Measurements from ENCODE around the gene ADGRV1.

Gene ADGRV1

GRCh38 chr5:91159647-91160046, 601.0 kb downstream of the ADGRV1 start:
- FAIRE-seq = no peak
- DNase-seq (ENCODE audit: extremely low spot score, insufficient read length, low read depth) = no peak

GRCh38 chr5:91160714-91161285, 602.2 kb downstream of the ADGRV1 start:
- DNase-seq (ENCODE audit: extremely low spot score, insufficient read length, low read depth) = no peak
- no peak for FAIRE-seq

- FAIRE-seq = peak; percentile 78
- peak; percentile 15 for DNase-seq (ENCODE audit: extremely low spot score, insufficient read length, low read depth)
Measured at GRCh38 chr5:91162534-91163381, 604.2 kb downstream of the ADGRV1 start.

GRCh38 chr5:91164424-91164823, 605.8 kb downstream of the ADGRV1 start:
- FAIRE-seq = no peak
- DNase-seq (ENCODE audit: extremely low spot score, insufficient read length, low read depth) = no peak

GRCh38 chr5:91166059-91166807, 607.6 kb downstream of the ADGRV1 start:
- DNase-seq (ENCODE audit: extremely low spot score, insufficient read length, low read depth) (no peak), FAIRE-seq (no peak)

- DNase-seq (ENCODE audit: extremely low spot score, insufficient read length, low read depth) (no peak), FAIRE-seq (no peak)
Measured at GRCh38 chr5:91168859-91169258, 610.3 kb downstream of the ADGRV1 start.

- FAIRE-seq = no peak
Measured at GRCh38 chr5:91170266-91170665, 611.7 kb downstream of the ADGRV1 start.

GRCh38 chr5:91171322-91171721, 612.7 kb downstream of the ADGRV1 start:
- no peak for FAIRE-seq

More at GRCh38 chr5:91170266-91170665, 611.7 kb downstream of the ADGRV1 start:
- DNase-seq (ENCODE audit: extremely low spot score, insufficient read length, low read depth) = no peak

GRCh38 chr5:91174396-91174795, 615.8 kb downstream of the ADGRV1 start:
- DNase-seq (ENCODE audit: extremely low spot score, insufficient read length, low read depth) = no peak
- FAIRE-seq = no peak

More at GRCh38 chr5:91171322-91171721, 612.7 kb downstream of the ADGRV1 start:
- DNase-seq (ENCODE audit: extremely low spot score, insufficient read length, low read depth) = no peak

- no peak for DNase-seq (ENCODE audit: extremely low spot score, insufficient read length, low read depth)
- FAIRE-seq = no peak
Measured at GRCh38 chr5:91175708-91176107, 617.1 kb downstream of the ADGRV1 start.

- FAIRE-seq = no peak
- DNase-seq (ENCODE audit: extremely low spot score, insufficient read length, low read depth) = no peak
Measured at GRCh38 chr5:91176288-91177016, 617.9 kb downstream of the ADGRV1 start.

GRCh38 chr5:91177085-91177484, 618.5 kb downstream of the ADGRV1 start:
- no peak for FAIRE-seq

GRCh38 chr5:91177639-91178038, 619.0 kb downstream of the ADGRV1 start:
- FAIRE-seq = no peak

More at GRCh38 chr5:91177085-91177484, 618.5 kb downstream of the ADGRV1 start:
- DNase-seq (ENCODE audit: extremely low spot score, insufficient read length, low read depth) = no peak

GRCh38 chr5:91178461-91178860, 619.9 kb downstream of the ADGRV1 start:
- no peak for DNase-seq (ENCODE audit: extremely low spot score, insufficient read length, low read depth)
- no peak for FAIRE-seq

More at GRCh38 chr5:91177639-91178038, 619.0 kb downstream of the ADGRV1 start:
- DNase-seq (ENCODE audit: extremely low spot score, insufficient read length, low read depth) = no peak

GRCh38 chr5:91179018-91179417, 620.4 kb downstream of the ADGRV1 start:
- DNase-seq (ENCODE audit: extremely low spot score, insufficient read length, low read depth) (no peak), FAIRE-seq (no peak)

GRCh38 chr5:91180506-91180905, 621.9 kb downstream of the ADGRV1 start:
- FAIRE-seq = no peak
- DNase-seq (ENCODE audit: extremely low spot score, insufficient read length, low read depth) = no peak

GRCh38 chr5:91182763-91183162, 624.2 kb downstream of the ADGRV1 start:
- DNase-seq (ENCODE audit: extremely low spot score, insufficient read length, low read depth) (no peak), FAIRE-seq (peak; percentile 48)

- DNase-seq (ENCODE audit: extremely low spot score, insufficient read length, low read depth) (no peak), FAIRE-seq (no peak)
Measured at GRCh38 chr5:91183743-91184142, 625.1 kb downstream of the ADGRV1 start.

- no peak for FAIRE-seq
- DNase-seq (ENCODE audit: extremely low spot score, insufficient read length, low read depth) = no peak
Measured at GRCh38 chr5:91186101-91186500, 627.5 kb downstream of the ADGRV1 start.

GRCh38 chr5:91187032-91187431, 628.4 kb downstream of the ADGRV1 start:
- DNase-seq (ENCODE audit: extremely low spot score, insufficient read length, low read depth) = no peak
- no peak for FAIRE-seq

Data from GM18507 (cell line).